RWPE1 (cell line): ENCODE measurements around the gene LGALS14.
"Not testable (repeated sequence)": the region's sequence is repeated elsewhere in the genome, so short reads cannot be mapped to it uniquely, and the experiment has no call there.

Experiments used
- CTCF ChIA-PET: fragments of 350-600 bp; sonication (Branson Sonifier 250); formaldehyde crosslinking; extraction: SDS; loops from one replicate; lab custom pipeline; 2021; lab: Yijun Ruan, JAX
- POLR2A ChIA-PET: fragments of 400-600 bp; formaldehyde crosslinking; extraction: SDS; loops from one replicate; lab custom pipeline; 2020; ENCODE audit warnings: antibody characterized with exemption; ENCODE audit not compliant: low non-redundant PET; lab: Yijun Ruan, JAX
- DNase-seq: peaks from one replicate; pipeline ENCODE4 v3.0.0; 2012; ENCODE audit warnings: low spot score
- H3K27ac ChIP-seq: fragments of 450-650 bp; 2 replicates; pipeline ENCODE4 v1.5.1; 2017
- CTCF ChIP-seq: fragments of 450-650 bp; conservative IDR thresholded peaks from 2 replicates; pipeline ENCODE4 v1.5.1; 2017; ENCODE audit warnings: low read depth, mild to moderate bottlenecking

LGALS14 gene, protein sequence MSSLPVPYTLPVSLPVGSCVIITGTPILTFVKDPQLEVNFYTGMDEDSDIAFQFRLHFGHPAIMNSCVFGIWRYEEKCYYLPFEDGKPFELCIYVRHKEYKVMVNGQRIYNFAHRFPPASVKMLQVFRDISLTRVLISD

GRCh38 chr19:39704181-39705044, at the start of gene LGALS14:
LGALS14 (plus strand) TSS chr19:39704481; CDS start chr19:39704529, 48 bp downstream.
- DNase-seq: no peak
- H3K27ac ChIP-seq: no peak within 1 kb of the TSS
- POLR2A ChIA-PET: no interaction called here
- CTCF ChIA-PET: no interaction called here
- no peak for TF ChIP-seq CTCF

- CTCF ChIA-PET: no interaction called here
Measured at GRCh38 chr19:39655613-39656012, 48.7 kb upstream of the LGALS14 start, which contains the start of gene LGALS16. LGALS16 (plus strand) TSS chr19:39655913; CDS start chr19:39655962, 49 bp downstream.

GRCh38 chr19:39659791-39660190, 44.5 kb upstream of the LGALS14 start:
- CTCF ChIA-PET: no interaction called here
- POLR2A ChIA-PET: no interaction called here
- H3K27ac ChIP-seq: no peak overlapping the region
- TF ChIP-seq CTCF: no peak
- DNase-seq: no peak

More at GRCh38 chr19:39655613-39656012, 48.7 kb upstream of the LGALS14 start, which contains the start of gene LGALS16:
- POLR2A ChIA-PET: no interaction called here
- DNase-seq: no peak
- no peak within 1 kb of the TSS for H3K27ac ChIP-seq
- no peak for TF ChIP-seq CTCF

- H3K27ac ChIP-seq: no peak overlapping the region
- CTCF ChIA-PET: no interaction called here
- POLR2A ChIA-PET: no interaction called here
- DNase-seq: no peak
- no peak for TF ChIP-seq CTCF
Measured at GRCh38 chr19:39660661-39661060, 43.6 kb upstream of the LGALS14 start.

- ChIA-PET POLR2A (no interaction called here), CTCF (interaction anchor here (0.7 kb wide), 1 partner anchor 880 kb away, joined by 4 read pairs; no protein-coding TSS in a partner anchor)
- no peak overlapping the region for H3K27ac ChIP-seq
- DNase-seq: no peak
- TF ChIP-seq CTCF: no peak
Measured at GRCh38 chr19:39661565-39661964, 42.7 kb upstream of the LGALS14 start.

DNA sequence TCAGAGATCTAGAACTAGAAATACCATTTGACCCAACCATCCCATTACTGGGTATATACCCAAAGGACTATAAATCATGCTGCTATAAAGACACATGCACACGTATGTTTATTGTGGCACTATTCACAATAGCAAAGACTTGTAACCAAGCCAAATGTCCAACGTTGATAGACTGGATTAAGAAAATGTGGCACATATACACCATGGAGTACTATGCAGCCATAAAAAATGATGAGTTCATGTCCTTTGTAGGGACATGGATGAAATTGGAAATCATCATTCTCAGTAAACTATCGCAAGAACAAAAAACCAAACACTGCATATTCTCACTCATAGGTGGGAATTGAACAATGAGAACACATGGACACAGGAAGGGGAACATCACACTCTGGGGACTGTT, 34.4 kb upstream of the LGALS14 start:
- DNase-seq, CTCF ChIA-PET, H3K27ac ChIP-seq, POLR2A ChIA-PET: not testable (repeated sequence)
